Transverse colon (tissue), 4 donors: ENCODE measurements around the gene RPS6KA4. TPM values are rescaled to one million over a fixed set of nuclear protein-coding genes. Genes with fewer than 3 reads are reported as not detected.
A peak's percentile ranks its signal among the peaks of the same experiment; 100 is the strongest.

Experiments
- DNase-seq: peaks from one replicate; pipeline ENCODE4 v3.0.0-alpha.2; 2019
- H3K27ac ChIP-seq, 4 donors: fragments of 200-600 bp; sonication (generic); 2 replicates each; pipeline ENCODE4 v1.5.1; 2016 to 2018; ENCODE audit warnings: inconsistent platforms in 4 of 4
- H3K27me3 ChIP-seq: fragments of 200-600 bp; sonication (generic); 2 replicates; pipeline ENCODE4 v1.5.1; 2017; ENCODE audit warnings: inconsistent platforms
- H3K36me3 ChIP-seq, 4 donors: fragments of 200-600 bp; sonication (generic); 2 replicates each; pipeline ENCODE4 v1.5.1; 2017 to 2019; ENCODE audit warnings: inconsistent platforms in 4 of 4
- H3K4me1 ChIP-seq, 4 donors: fragments of 200-600 bp; sonication (generic); 2 replicates each; pipeline ENCODE4 v1.5.1; 2017 to 2020; ENCODE audit warnings: inconsistent platforms in 4 of 4
- H3K4me3 ChIP-seq, 4 donors: fragments of 200-600 bp; sonication (generic); 1 replicate in 1 of 4; 2 replicates in 3 of 4; pipeline versions ENCODE4 v1.5.1 to v1.6.1; 2017 to 2019; ENCODE audit warnings: inconsistent platforms in 4 of 4
- H3K9me3 ChIP-seq, 2 donors: fragments of 200-600 bp; sonication (generic); 2 replicates each; pipeline ENCODE4 v1.5.1; 2017 to 2019; ENCODE audit warnings: inconsistent platforms in 2 of 2
- CTCF ChIP-seq, 5 experiments: fragments of 200-600 bp in 3 of 5; fragments of 450-650 bp in 2 of 5; sonication (generic) in 3 of 5; IDR thresholded peaks; 1 replicate in 2 of 5; 2 replicates in 3 of 5; pipeline ENCODE4 v1.5.1; 2016 to 2017; ENCODE audit warnings: antibody characterized with exemption in 5 of 5, inconsistent platforms in 3 of 5, mild to moderate bottlenecking in 2 of 5, moderate library complexity in 1 of 5
- EP300 ChIP-seq: sonication (generic); formaldehyde crosslinking; IDR thresholded peaks from one replicate; pipeline ENCODE4 v1.6.1; 2017; ENCODE audit warnings: antibody characterized with exemption, low read depth
- POLR2A ChIP-seq: fragments of 450-650 bp; IDR thresholded peaks from one replicate; pipeline ENCODE4 v1.6.1; 2016; ENCODE audit warnings: antibody characterized with exemption, mild to moderate bottlenecking, moderate library complexity
- POLR2AphosphoS5 ChIP-seq, 3 donors: sonication (generic); formaldehyde crosslinking; IDR thresholded peaks; one replicate each; pipeline ENCODE4 v1.6.1; 2016; ENCODE audit warnings: antibody characterized with exemption in 3 of 3
- WGBS, 2 donors: methylation state at CpG; one replicate each; pipeline ENCODE4 v1.1.5; 2018; ENCODE audit warnings: low coverage in 1 of 2; 5-methylcytosine and 5-hydroxymethylcytosine counted together
- in situ Hi-C, 4 donors: fragments of 200-750 bp; cut with MboI; loops; one replicate each; pipeline versions ENCODE4 v1.15.0 to v1.15.1; 2017; ENCODE audit warnings: low sequenced_read_pairs in 3 of 4, low pct_ligation_motif_present in 1 of 4, low pct_unique_long_range_greater_than_20kb in 1 of 4
- intact Hi-C: fragments of 100-400 bp; cut with DNase I; formaldehyde crosslinking; loops from one replicate; pipeline ENCODE4 v1.15.1; 2023; ENCODE audit warnings: low total_unique reads
- total RNA-seq, 4 donors: library from RNA; depleted of rRNA; stranded (reverse); fragments of >200 nt; gene quantifications; one replicate each; pipeline ENCODE4 v1.1.0, GENCODE V29; 2016

The RPS6KA4 gene
- total RNA-seq, 4 donors from 2014 or later = 14.5 to 86.0 (median 34.5) TPM

GRCh38 chr11:64340671-64341335 lies 18.2 kb upstream of the RPS6KA4 start:
- TF ChIP-seq POLR2A = no peak
- TF ChIP-seq POLR2AphosphoS5 (IDR thresholded peaks at IDR 0.05) = no peak
- no peak for TF ChIP-seq CTCF (IDR thresholded peaks at IDR 0.05)
- TF ChIP-seq EP300 = no peak
- intact Hi-C loops = no loop called here
- DNase-seq = peak; percentile 87
- Histone ChIP-seq H3K4me3 (peak overlapping the region in 3 of 4 donors; percentile 3 to 36 (median 20)), H3K27me3 (no peaks in the 10 kb centered on the region), H3K4me1 (peaks cover 7 to 31% (median 24%) of the 10 kb centered on the region in 4 donors), H3K9me3 (no peaks in the 10 kb centered on the region), H3K27ac (peak overlapping the region; percentile 43 to 84 (median 56)), H3K36me3 (no peaks in the 10 kb centered on the region)
- in situ Hi-C loops = no loop called here
- 36% methylated on average over 33 of the region's 33 CpGs; no CpG with 5 or more reads in 1 of the 2 donors for WGBS, 2 donors

GRCh38 chr11:64341429-64341828 lies 17.5 kb upstream of the RPS6KA4 start:
- peak overlapping the region in 3 of 4 donors; percentile 50 to 84 (median 62) for H3K27ac ChIP-seq

GRCh38 chr11:64341851-64342791 lies 16.8 kb upstream of the RPS6KA4 start:
- TF ChIP-seq EP300 (no peak), POLR2A (peak; percentile 80), POLR2AphosphoS5 (IDR thresholded peaks at IDR 0.05) (peak; percentile 50 to 92 (median 80)), CTCF (IDR thresholded peaks at IDR 0.05) (peak; percentile 40 to 87 (median 52))
- H3K9me3 ChIP-seq = no peaks in the 10 kb centered on the region
- H3K27ac ChIP-seq = peak overlapping the region; percentile 76 to 84 (median 82)
- peak overlapping the region; percentile 12 to 42 (median 17) for H3K4me3 ChIP-seq
- intact Hi-C loops = no loop called here
- no peaks in the 10 kb centered on the region for H3K36me3 ChIP-seq
- peaks cover 7 to 31% (median 24%) of the 10 kb centered on the region in 4 donors for H3K4me1 ChIP-seq
- in situ Hi-C loops = no loop called here
- WGBS, 2 donors = 19% methylated on average over 47 of the region's 55 CpGs; no CpG with 5 or more reads in 1 of the 2 donors
- no peaks in the 10 kb centered on the region for H3K27me3 ChIP-seq
- peak; percentile 96 for DNase-seq

More at GRCh38 chr11:64341429-64341828, 17.5 kb upstream of the RPS6KA4 start:
- H3K4me1 ChIP-seq = peaks cover 7 to 31% (median 24%) of the 10 kb centered on the region in 4 donors
- intact Hi-C loops (no loop called here), in situ Hi-C loops (no loop called here)
- no peak for TF ChIP-seq CTCF (IDR thresholded peaks at IDR 0.05)
- TF ChIP-seq POLR2A = no peak
- no peak for TF ChIP-seq POLR2AphosphoS5 (IDR thresholded peaks at IDR 0.05)
- TF ChIP-seq EP300 = no peak
- peak overlapping the region in 1 of 4 donors; percentile 20 for H3K4me3 ChIP-seq
- no peaks in the 10 kb centered on the region for H3K9me3 ChIP-seq
- 50% methylated on average over 21 of the region's 21 CpGs; no CpG with 5 or more reads in 1 of the 2 donors for WGBS, 2 donors
- no peaks in the 10 kb centered on the region for H3K36me3 ChIP-seq
- DNase-seq = no peak
- H3K27me3 ChIP-seq = no peaks in the 10 kb centered on the region
